AG09319 (cell line): ENCODE measurements around the gene ANKRD44.

Source experiments
- DNase-seq: peaks from one replicate; pipeline ENCODE4 v3.0.0-alpha.2; 2010; ENCODE audit warnings: low read depth; ENCODE audit errors: extremely low read depth
- TF ChIP-seq, protein P1 (sequence below): IDR thresholded peaks from 2 replicates; pipeline ENCODE4 v1.5.1; 2011; ENCODE audit warnings: low read depth, mild to moderate bottlenecking, inconsistent platforms, low read length, moderate library complexity

ANKRD44 gene

DNA sequence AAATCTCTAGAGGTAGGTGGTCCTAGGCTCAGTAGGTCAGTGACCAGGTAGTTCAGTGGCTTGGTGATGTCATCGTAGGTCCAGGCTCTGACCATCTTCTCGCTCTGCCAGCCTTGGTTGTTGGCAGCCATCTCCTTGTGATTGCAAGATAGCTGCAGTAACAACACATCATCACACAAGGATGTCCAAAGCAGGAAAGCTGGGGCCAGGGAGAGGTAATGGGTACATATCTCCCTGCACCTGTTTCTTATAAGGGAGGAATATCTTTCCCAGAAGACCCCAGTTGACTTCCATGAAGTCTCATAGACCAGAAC lies 60.5 kb downstream of the ANKRD44 start:
- TF ChIP-seq, protein P1, sequence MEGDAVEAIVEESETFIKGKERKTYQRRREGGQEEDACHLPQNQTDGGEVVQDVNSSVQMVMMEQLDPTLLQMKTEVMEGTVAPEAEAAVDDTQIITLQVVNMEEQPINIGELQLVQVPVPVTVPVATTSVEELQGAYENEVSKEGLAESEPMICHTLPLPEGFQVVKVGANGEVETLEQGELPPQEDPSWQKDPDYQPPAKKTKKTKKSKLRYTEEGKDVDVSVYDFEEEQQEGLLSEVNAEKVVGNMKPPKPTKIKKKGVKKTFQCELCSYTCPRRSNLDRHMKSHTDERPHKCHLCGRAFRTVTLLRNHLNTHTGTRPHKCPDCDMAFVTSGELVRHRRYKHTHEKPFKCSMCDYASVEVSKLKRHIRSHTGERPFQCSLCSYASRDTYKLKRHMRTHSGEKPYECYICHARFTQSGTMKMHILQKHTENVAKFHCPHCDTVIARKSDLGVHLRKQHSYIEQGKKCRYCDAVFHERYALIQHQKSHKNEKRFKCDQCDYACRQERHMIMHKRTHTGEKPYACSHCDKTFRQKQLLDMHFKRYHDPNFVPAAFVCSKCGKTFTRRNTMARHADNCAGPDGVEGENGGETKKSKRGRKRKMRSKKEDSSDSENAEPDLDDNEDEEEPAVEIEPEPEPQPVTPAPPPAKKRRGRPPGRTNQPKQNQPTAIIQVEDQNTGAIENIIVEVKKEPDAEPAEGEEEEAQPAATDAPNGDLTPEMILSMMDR: no peak

GRCh38 chr2:197249381-197250083 lies 61.0 kb downstream of the ANKRD44 start:
- no peak for DNase-seq
- TF ChIP-seq, protein P1: no peak

More for the DNA sequence above, 60.5 kb downstream of the ANKRD44 start:
- DNase-seq: no peak

- no peak for DNase-seq
- TF ChIP-seq, protein P1: no peak
Observed at GRCh38 chr2:197248623-197249022, 62.0 kb downstream of the ANKRD44 start.

- TF ChIP-seq, protein P1: no peak
- no peak for DNase-seq
Observed at GRCh38 chr2:197248001-197248401, 62.6 kb downstream of the ANKRD44 start.

DNA sequence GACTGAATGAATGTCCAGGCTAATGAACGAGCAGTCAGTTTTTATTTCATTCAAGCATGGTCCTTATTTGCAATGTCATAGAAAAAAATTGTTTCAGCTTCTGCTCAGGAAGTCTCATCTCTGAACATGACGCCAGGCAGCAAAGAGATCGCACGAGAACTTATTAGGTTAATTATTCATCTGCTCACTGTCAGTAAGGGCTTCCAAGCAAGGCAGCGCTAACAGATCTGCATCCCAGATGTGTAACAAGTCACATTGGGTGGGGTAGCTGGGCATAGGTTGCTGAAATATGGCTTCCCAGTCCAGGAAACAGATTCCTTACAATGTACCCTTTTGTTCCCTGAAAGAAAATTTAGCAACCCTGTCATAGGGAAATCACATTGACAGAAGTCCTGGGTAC lies 63.5 kb downstream of the ANKRD44 start:
- TF ChIP-seq, protein P1: no peak
- no peak for DNase-seq

GRCh38 chr2:197245829-197246804 lies 64.5 kb downstream of the ANKRD44 start:
- DNase-seq: no peak
- TF ChIP-seq, protein P1: no peak

- TF ChIP-seq, protein P1: no peak
- no peak for DNase-seq
Observed at GRCh38 chr2:197244349-197244748, 66.2 kb downstream of the ANKRD44 start.
